Stomach (tissue), 4 donors: Measurements from ENCODE around the gene TEX51.

ENCODE experiments used
- EP300 ChIP-seq: sonication (generic); formaldehyde crosslinking; IDR thresholded peaks from one replicate; pipeline ENCODE4 v1.6.1; 2017; ENCODE audit warnings: antibody characterized with exemption
- POLR2A ChIP-seq, 4 donors: fragments of 450-650 bp; IDR thresholded peaks; one replicate each; pipeline ENCODE4 v1.6.1; 2016; ENCODE audit warnings: antibody characterized with exemption in 4 of 4, control low read depth in 2 of 4, mild to moderate bottlenecking in 1 of 4, moderate library complexity in 1 of 4
- POLR2AphosphoS5 ChIP-seq, 3 donors: sonication (generic); formaldehyde crosslinking; IDR thresholded peaks; one replicate each; pipeline ENCODE4 v1.6.1; 2016; ENCODE audit warnings: antibody characterized with exemption in 3 of 3
- TF ChIP-seq, protein P1 (sequence below), 7 experiments: fragments of 450-650 bp in 4 of 7; fragments of 200-600 bp in 3 of 7; sonication (generic) in 3 of 7; IDR thresholded peaks; one replicate each; pipeline ENCODE4 v1.5.1; 2016 to 2019; ENCODE audit warnings: antibody characterized with exemption in 7 of 7, control low read depth in 2 of 7, mild to moderate bottlenecking in 1 of 7

DNA sequence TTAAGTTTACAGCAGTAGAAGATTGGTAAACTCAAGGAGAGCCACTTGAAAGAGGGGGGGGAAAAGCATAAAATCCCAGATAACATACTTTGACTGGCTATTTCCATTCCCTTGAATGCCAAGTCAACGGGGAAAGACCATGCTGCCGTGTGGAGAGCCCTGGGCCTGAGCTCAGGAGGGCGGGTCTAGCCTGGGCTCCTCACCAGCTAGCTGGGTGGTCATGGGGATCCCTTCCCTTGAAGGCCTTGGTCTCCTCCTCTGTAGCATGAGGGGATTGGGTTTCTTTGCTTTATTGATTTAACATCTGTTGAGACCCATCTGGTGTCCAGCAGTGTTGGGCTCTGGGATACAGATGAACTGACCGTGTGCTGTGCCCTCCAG is 35.0 kb downstream of the TEX51 start:
- TF ChIP-seq, protein P1, sequence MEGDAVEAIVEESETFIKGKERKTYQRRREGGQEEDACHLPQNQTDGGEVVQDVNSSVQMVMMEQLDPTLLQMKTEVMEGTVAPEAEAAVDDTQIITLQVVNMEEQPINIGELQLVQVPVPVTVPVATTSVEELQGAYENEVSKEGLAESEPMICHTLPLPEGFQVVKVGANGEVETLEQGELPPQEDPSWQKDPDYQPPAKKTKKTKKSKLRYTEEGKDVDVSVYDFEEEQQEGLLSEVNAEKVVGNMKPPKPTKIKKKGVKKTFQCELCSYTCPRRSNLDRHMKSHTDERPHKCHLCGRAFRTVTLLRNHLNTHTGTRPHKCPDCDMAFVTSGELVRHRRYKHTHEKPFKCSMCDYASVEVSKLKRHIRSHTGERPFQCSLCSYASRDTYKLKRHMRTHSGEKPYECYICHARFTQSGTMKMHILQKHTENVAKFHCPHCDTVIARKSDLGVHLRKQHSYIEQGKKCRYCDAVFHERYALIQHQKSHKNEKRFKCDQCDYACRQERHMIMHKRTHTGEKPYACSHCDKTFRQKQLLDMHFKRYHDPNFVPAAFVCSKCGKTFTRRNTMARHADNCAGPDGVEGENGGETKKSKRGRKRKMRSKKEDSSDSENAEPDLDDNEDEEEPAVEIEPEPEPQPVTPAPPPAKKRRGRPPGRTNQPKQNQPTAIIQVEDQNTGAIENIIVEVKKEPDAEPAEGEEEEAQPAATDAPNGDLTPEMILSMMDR (IDR thresholded peaks at IDR 0.05), result no peak
- TF ChIP-seq POLR2AphosphoS5 (IDR thresholded peaks at IDR 0.05), result no peak
- no peak for TF ChIP-seq EP300
- no peak for TF ChIP-seq POLR2A (IDR thresholded peaks at IDR 0.05)
